Activated naive CD8-positive, alpha-beta T cell treated with anti-CD3 and anti-CD28 coated beads for 36 hours (primary cell): ENCODE results near the gene EVPL. TPM values are rescaled to one million over a fixed set of nuclear protein-coding genes. Genes with fewer than 3 reads are reported as not detected.
"Not testable (repeated sequence)": the region's sequence is repeated elsewhere in the genome, so short reads cannot be mapped to it uniquely, and the experiment has no call there.

Source experiments
- DNase-seq: peaks from one replicate; pipeline ENCODE4 v3.0.0; 2021
- H3K27ac Mint-ChIP-seq: one replicate; pipeline ENCODE4 v1.8.0; 2022; ENCODE audit warnings: mild to moderate bottlenecking, moderate library complexity, mixed read lengths
- H3K27me3 Mint-ChIP-seq: one replicate; pipeline ENCODE4 v1.8.0; 2022; ENCODE audit warnings: mild to moderate bottlenecking, mixed read lengths
- H3K36me3 Mint-ChIP-seq: one replicate; pipeline ENCODE4 v1.8.0; 2021; ENCODE audit warnings: mild to moderate bottlenecking, mixed read lengths
- H3K4me1 Mint-ChIP-seq: one replicate; pipeline ENCODE4 v1.8.0; 2021; ENCODE audit warnings: mixed read lengths
- H3K4me3 Mint-ChIP-seq: one replicate; pipeline ENCODE4 v1.8.0; 2022; ENCODE audit warnings: mild to moderate bottlenecking, moderate library complexity, mixed read lengths
- H3K9me3 Mint-ChIP-seq: one replicate; pipeline ENCODE4 v1.8.0; 2022; ENCODE audit warnings: mixed read lengths
- total RNA-seq, 2 experiments: library from RNA; stranded (reverse); gene quantifications; one replicate each; pipeline ENCODE4 v1.2.3, GENCODE V29; 2021

EVPL gene
- total RNA-seq, 2 experiments from 2014 or later = 2.0 to 2.5 TPM

DNA sequence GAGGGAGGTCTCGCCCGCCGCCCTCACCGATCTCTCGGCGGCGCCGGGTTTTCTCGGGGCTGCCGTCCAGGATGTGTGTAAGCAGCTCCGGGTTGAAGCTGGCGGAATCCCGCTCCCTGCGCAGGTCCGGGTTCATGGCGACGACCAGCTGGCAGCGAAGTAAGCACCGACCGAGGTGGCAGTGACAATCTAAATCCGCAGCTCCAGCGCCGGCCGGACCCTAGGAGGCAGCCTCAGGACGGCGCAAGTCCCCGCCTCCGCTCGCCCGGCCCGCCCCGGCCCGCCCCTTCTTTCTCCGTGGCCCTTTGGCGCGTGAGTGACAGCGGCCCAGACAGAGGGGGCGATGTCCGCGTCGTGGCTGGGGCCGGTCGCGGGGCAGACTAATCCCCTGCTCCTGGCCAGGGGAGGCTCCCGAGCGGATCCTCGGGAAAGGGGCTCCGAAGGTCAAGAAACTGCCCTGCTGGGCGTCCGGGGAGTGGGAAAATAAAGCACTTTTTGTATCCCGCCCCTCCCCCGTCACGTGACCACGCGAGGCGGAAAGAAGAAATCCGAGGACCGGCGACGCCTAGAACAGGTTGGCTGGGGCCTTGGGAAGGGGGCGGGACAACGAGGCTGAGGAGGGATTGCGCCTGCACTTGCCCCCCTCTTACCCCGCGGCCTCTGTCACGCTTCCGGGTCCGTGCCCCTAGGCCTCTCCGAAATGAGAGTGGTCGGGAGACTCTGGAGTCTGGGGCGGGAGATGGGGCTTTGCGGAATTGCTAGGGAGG is 48.0 kb downstream of the EVPL start, which contains the start of the genes ACOX1 and TEN1:
Gene ACOX1 (minus strand): TSS at position 229 of the 767 bp plus-strand sequence. CDS start 93 bp downstream, at position 136.
Gene TEN1 (plus strand): TSS at position 303 of the 767 bp plus-strand sequence. CDS start 6,953 bp downstream, outside the sequence.
- H3K27me3 Mint-ChIP-seq = no peaks in the 10 kb centered on the region
- H3K36me3 Mint-ChIP-seq = peaks cover 4% of the 10 kb centered on the region
- DNase-seq = peak; percentile 96
- peaks cover 23% of the 10 kb centered on the region for H3K4me1 Mint-ChIP-seq
- peak within 1 kb of the TSS; percentile 99 for H3K4me3 Mint-ChIP-seq
- H3K9me3 Mint-ChIP-seq = no peaks in the 10 kb centered on the region
- peak within 1 kb of the TSS; percentile 100 for H3K27ac Mint-ChIP-seq

GRCh38 chr17:75976175-75976848 is 50.8 kb downstream of the EVPL start:
- no peak overlapping the region for H3K27ac Mint-ChIP-seq
- peaks cover 7% of the 10 kb centered on the region for H3K36me3 Mint-ChIP-seq
- peaks cover 23% of the 10 kb centered on the region for H3K4me1 Mint-ChIP-seq
- H3K4me3 Mint-ChIP-seq = no peak overlapping the region
- no peak for DNase-seq
- no peaks in the 10 kb centered on the region for H3K9me3 Mint-ChIP-seq
- H3K27me3 Mint-ChIP-seq = no peaks in the 10 kb centered on the region

DNA sequence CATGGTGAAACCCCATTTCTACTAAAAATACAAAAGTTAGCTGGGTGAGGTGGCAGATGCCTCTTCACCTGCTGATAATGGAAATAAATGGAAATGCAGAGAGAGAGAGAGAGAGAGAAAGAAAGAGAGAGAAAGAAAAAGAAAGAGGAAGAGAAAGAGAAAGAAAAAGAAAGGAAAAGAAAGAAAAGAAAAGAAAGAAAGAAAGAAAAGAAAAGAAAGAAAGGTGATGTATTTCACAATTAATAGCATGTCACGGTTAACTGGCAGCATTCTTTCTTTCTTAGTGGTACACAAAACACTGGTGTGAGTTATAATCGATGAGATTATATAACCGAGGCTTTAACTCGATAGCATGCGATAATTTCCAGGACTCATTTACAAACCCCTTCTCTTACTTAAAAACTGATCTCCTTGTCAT is 51.3 kb downstream of the EVPL start:
- peak overlapping the region; percentile 69 for H3K27ac Mint-ChIP-seq
- peaks cover 22% of the 10 kb centered on the region for H3K4me1 Mint-ChIP-seq
- no peak overlapping the region for H3K4me3 Mint-ChIP-seq
- peaks cover 8% of the 10 kb centered on the region for H3K36me3 Mint-ChIP-seq
- DNase-seq = no peak
- no peaks in the 10 kb centered on the region for H3K9me3 Mint-ChIP-seq
- no peaks in the 10 kb centered on the region for H3K27me3 Mint-ChIP-seq

DNA sequence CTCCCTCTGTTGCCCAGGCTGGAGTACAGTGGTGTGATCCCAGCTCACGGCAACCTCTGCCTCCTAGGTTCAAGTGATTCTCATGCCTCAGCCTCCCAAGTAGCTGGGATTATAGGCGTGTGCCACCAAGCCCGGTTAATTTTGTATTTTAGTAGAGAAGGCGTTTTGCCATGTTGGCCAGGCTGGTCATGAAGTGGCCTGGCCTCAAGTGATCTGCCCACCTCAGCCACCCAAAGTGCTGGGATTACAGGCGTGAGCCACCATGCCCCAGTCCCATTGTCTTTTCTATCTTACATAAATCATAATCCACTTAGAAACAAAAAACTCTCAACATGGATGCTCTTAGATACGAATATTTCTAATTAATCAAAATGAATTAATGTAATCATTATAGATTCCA is 51.9 kb downstream of the EVPL start:
- H3K9me3 Mint-ChIP-seq, H3K27ac Mint-ChIP-seq, H3K4me3 Mint-ChIP-seq, DNase-seq, H3K36me3 Mint-ChIP-seq, H3K27me3 Mint-ChIP-seq: not testable (repeated sequence)
- H3K4me1 Mint-ChIP-seq = peaks cover 17% of the 10 kb centered on the region

- no peak overlapping the region for H3K27ac Mint-ChIP-seq
- no peaks in the 10 kb centered on the region for H3K27me3 Mint-ChIP-seq
- no peak overlapping the region for H3K4me3 Mint-ChIP-seq
- H3K4me1 Mint-ChIP-seq = peaks cover 7% of the 10 kb centered on the region
- peaks cover 10% of the 10 kb centered on the region for H3K36me3 Mint-ChIP-seq
- DNase-seq = no peak
- H3K9me3 Mint-ChIP-seq = no peaks in the 10 kb centered on the region
Measured at GRCh38 chr17:75970626-75971025, 56.5 kb downstream of the EVPL start.

GRCh38 chr17:75970011-75970523 is 57.0 kb downstream of the EVPL start:
- no peak overlapping the region for H3K4me3 Mint-ChIP-seq
- peaks cover 6% of the 10 kb centered on the region for H3K4me1 Mint-ChIP-seq
- H3K27me3 Mint-ChIP-seq = no peaks in the 10 kb centered on the region
- H3K27ac Mint-ChIP-seq = no peak overlapping the region
- no peaks in the 10 kb centered on the region for H3K9me3 Mint-ChIP-seq
- H3K36me3 Mint-ChIP-seq = peaks cover 10% of the 10 kb centered on the region
- DNase-seq = no peak

DNA sequence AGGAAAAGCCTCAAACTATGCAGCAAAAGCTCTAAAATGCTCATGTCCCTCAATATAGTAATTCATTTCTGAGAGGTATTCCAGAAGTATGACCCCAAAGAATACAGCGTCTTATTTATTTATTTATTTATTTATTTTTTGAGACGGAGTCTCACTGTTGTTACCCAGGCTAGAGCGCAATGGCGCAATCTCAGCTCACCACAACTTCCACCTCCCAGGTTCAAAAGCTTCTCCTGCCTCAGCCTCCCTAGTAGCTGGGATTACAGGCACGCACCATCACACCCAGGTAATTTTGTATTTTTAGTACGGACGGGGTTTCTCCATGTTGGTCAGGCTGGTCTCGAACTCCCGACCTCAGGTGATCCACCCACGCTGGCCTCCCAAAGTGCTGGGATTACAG is 58.1 kb downstream of the EVPL start:
- not testable (repeated sequence) for H3K4me1 Mint-ChIP-seq, H3K36me3 Mint-ChIP-seq, H3K9me3 Mint-ChIP-seq, H3K27ac Mint-ChIP-seq, DNase-seq, H3K4me3 Mint-ChIP-seq, H3K27me3 Mint-ChIP-seq

- Mint-ChIP-seq H3K27ac (no peak overlapping the region), H3K4me3 (no peak overlapping the region)
Measured at GRCh38 chr17:75965468-75965867, 61.6 kb downstream of the EVPL start.

DNA sequence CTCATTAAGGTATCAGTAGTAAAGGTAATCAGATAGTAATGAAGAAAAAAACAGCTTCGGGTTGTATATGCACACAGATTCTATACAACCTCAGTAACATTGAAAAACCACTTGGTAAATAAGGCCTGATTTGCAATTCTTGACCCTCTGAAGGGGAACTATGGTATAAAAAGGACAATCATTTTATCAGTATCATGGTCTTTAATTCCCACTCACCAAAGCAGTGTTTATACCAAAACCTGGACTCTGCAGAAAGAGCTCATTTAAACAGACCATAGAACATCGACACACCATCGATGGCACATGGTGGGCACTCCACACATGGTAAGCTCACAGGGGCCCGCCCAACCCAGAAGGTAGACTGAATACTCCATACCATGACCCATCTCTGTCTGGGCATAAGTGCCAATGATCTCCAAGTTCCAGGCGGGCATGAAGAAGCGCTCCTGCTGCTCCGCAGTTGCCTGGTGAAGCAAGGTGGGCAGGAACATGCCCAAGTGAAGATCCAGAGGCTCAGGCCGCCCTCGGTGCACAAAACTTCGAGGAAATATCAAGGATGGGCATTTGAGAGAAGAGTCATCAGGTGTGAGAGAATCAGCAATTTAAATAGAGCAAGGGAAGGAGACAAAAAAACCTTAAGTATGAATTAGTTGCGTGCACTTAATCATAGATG is 67.1 kb downstream of the EVPL start:
- peaks cover 2% of the 10 kb centered on the region for H3K36me3 Mint-ChIP-seq
- no peaks in the 10 kb centered on the region for H3K27me3 Mint-ChIP-seq
- no peak overlapping the region for H3K4me3 Mint-ChIP-seq
- H3K4me1 Mint-ChIP-seq = peaks cover 3% of the 10 kb centered on the region
- no peak overlapping the region for H3K27ac Mint-ChIP-seq
- no peaks in the 10 kb centered on the region for H3K9me3 Mint-ChIP-seq
- DNase-seq = no peak

More at GRCh38 chr17:75965468-75965867, 61.6 kb downstream of the EVPL start:
- H3K9me3 Mint-ChIP-seq = no peaks in the 10 kb centered on the region
- peaks cover 6% of the 10 kb centered on the region for H3K36me3 Mint-ChIP-seq
- H3K4me1 Mint-ChIP-seq = peaks cover 4% of the 10 kb centered on the region
- no peak for DNase-seq
- H3K27me3 Mint-ChIP-seq = no peaks in the 10 kb centered on the region

- Mint-ChIP-seq H3K9me3 (no peaks in the 10 kb centered on the region), H3K36me3 (peaks cover 2% of the 10 kb centered on the region), H3K27me3 (no peaks in the 10 kb centered on the region), H3K4me1 (peaks cover 2% of the 10 kb centered on the region), H3K4me3 (no peak overlapping the region), H3K27ac (no peak overlapping the region)
- DNase-seq = no peak
Measured at GRCh38 chr17:75959051-75959838, 67.9 kb downstream of the EVPL start.

Other genes with a start within 250 kb of the EVPL start
- gene UNK, start 242.5 kb downstream of the EVPL start, total RNA-seq = 10 to 100 TPM; 26.9 to 27.4 TPM
- 100 to 1,000 TPM; 145 to 156 TPM for gene UNC13D, start 182.9 kb downstream of the EVPL start, total RNA-seq
- gene WBP2, start 172.0 kb downstream of the EVPL start, total RNA-seq = 10 to 100 TPM; 45.0 to 49.3 TPM
- 10 to 100 TPM; 16.4 to 18.3 TPM for gene TRIM47, start 148.7 kb downstream of the EVPL start, total RNA-seq
- gene TRIM65, start 130.4 kb downstream of the EVPL start, total RNA-seq = 10 to 100 TPM; 37.2 to 41.7 TPM
- gene MRPL38, start 122.4 kb downstream of the EVPL start, total RNA-seq = 100 to 1,000 TPM; 148 to 161 TPM
- 10 to 100 TPM; 14.9 to 16.6 TPM for gene FBF1, start 86.3 kb downstream of the EVPL start, total RNA-seq
- 10 to 100 TPM; 26.3 to 26.9 TPM for gene ACOX1, start 48.1 kb downstream of the EVPL start, total RNA-seq
- gene TEN1, start 48.1 kb downstream of the EVPL start, total RNA-seq = 10 to 100 TPM; 12.5 to 14.2 TPM
- gene CDK3, start 26.5 kb downstream of the EVPL start, total RNA-seq = 1 to 10 TPM; 4.9 to 5.5 TPM
- 100 to 1,000 TPM; 140 to 141 TPM for gene SRP68, start 45.2 kb upstream of the EVPL start, total RNA-seq
- 1 to 10 TPM; 2.5 to 2.7 TPM for gene GALR2, start 47.5 kb upstream of the EVPL start, total RNA-seq
- gene ZACN, start 51.9 kb upstream of the EVPL start, total RNA-seq = 1 to 10 TPM; 3.7 TPM
- gene EXOC7, start 76.5 kb upstream of the EVPL start, total RNA-seq = 10 to 100 TPM; 81.2 to 88.1 TPM
- gene FOXJ1, start 113.9 kb upstream of the EVPL start, total RNA-seq = 1 to 10 TPM; 7.5 to 7.8 TPM
- gene RNF157, start 213.2 kb upstream of the EVPL start, total RNA-seq = 10 to 100 TPM; 30.4 to 34.7 TPM
- 100 to 1,000 TPM; 262 to 268 TPM for gene UBALD2, start 238.0 kb upstream of the EVPL start, total RNA-seq